ENCODE results near the gene FTO. TPM values are rescaled to one million over a fixed set of nuclear protein-coding genes. Genes with fewer than 3 reads are reported as not detected.

Gene FTO
- total RNA-seq, 1 donor from 2014 or later, result 65.8 TPM

GRCh38 chr16:54193013-54193664 is 489.2 kb downstream of the FTO start:
- ATAC-seq (ENCODE audit: low read depth) (no peak), DNase-seq (no peak)
- no peak for TF ChIP-seq CTCF (IDR thresholded peaks at IDR 0.05)
- no peak overlapping the region for H3K27ac Mint-ChIP-seq
- intact Hi-C loops (cut with micrococcal nuclease), result no loop called here
- no peak overlapping the region for H3K4me3 Mint-ChIP-seq
- CTCF ChIA-PET, result no interaction called here
- H3K27me3 Mint-ChIP-seq, result peaks cover 9% of the 10 kb centered on the region
- peaks cover 2% of the 10 kb centered on the region for H3K4me1 Mint-ChIP-seq
- peaks cover 6% of the 10 kb centered on the region for H3K9me3 Mint-ChIP-seq
- no peaks in the 10 kb centered on the region for H3K36me3 Mint-ChIP-seq (ENCODE audit: low read depth)
- POLR2A ChIA-PET, result no interaction called here

GRCh38 chr16:54193665-54194333 is 489.8 kb downstream of the FTO start:
- Mint-ChIP-seq H3K4me3 (no peak overlapping the region), H3K9me3 (peaks cover 6% of the 10 kb centered on the region), H3K36me3 (ENCODE audit: low read depth) (no peaks in the 10 kb centered on the region), H3K27ac (no peak overlapping the region), H3K27me3 (peaks cover 7% of the 10 kb centered on the region), H3K4me1 (peaks cover 2% of the 10 kb centered on the region)
- DNase-seq (no peak), ATAC-seq (ENCODE audit: low read depth) (no peak)
- TF ChIP-seq CTCF (IDR thresholded peaks at IDR 0.05), result no peak
- POLR2A ChIA-PET, result no interaction called here
- CTCF ChIA-PET, result no interaction called here
- intact Hi-C loops (cut with micrococcal nuclease), result no loop called here

- H3K9me3 Mint-ChIP-seq, result peaks cover 6% of the 10 kb centered on the region
- H3K27ac Mint-ChIP-seq, result no peak overlapping the region
- POLR2A ChIA-PET, result no interaction called here
- no peak overlapping the region for H3K4me3 Mint-ChIP-seq
- TF ChIP-seq CTCF (IDR thresholded peaks at IDR 0.05), result no peak
- intact Hi-C loops (cut with micrococcal nuclease), result no loop called here
- CTCF ChIA-PET, result no interaction called here
- H3K36me3 Mint-ChIP-seq (ENCODE audit: low read depth), result no peaks in the 10 kb centered on the region
- H3K27me3 Mint-ChIP-seq, result peaks cover 7% of the 10 kb centered on the region
- DNase-seq (no peak), ATAC-seq (ENCODE audit: low read depth) (no peak)
- H3K4me1 Mint-ChIP-seq, result peaks cover 2% of the 10 kb centered on the region
These were observed 490.4 kb downstream of the FTO start for GRCh38 chr16:54194334-54194743.

GRCh38 chr16:54197758-54198157 is 493.8 kb downstream of the FTO start:
- ChIA-PET CTCF (no interaction called here), POLR2A (no interaction called here)
- Mint-ChIP-seq H3K27ac (no peak overlapping the region), H3K36me3 (ENCODE audit: low read depth) (no peaks in the 10 kb centered on the region), H3K9me3 (peaks cover 3% of the 10 kb centered on the region), H3K4me3 (no peak overlapping the region), H3K27me3 (peaks cover 4% of the 10 kb centered on the region), H3K4me1 (peaks cover 2% of the 10 kb centered on the region)
- DNase-seq, result no peak
- no peak for TF ChIP-seq CTCF (IDR thresholded peaks at IDR 0.05)
- no peak for ATAC-seq (ENCODE audit: low read depth)
- intact Hi-C loops (cut with micrococcal nuclease), result no loop called here

- H3K36me3 Mint-ChIP-seq (ENCODE audit: low read depth), result no peaks in the 10 kb centered on the region
- no peak for TF ChIP-seq CTCF (IDR thresholded peaks at IDR 0.05)
These were observed 495.7 kb downstream of the FTO start for GRCh38 chr16:54199487-54200160.

More at GRCh38 chr16:54199487-54200160, 495.7 kb downstream of the FTO start:
- H3K4me1 Mint-ChIP-seq, result no peaks in the 10 kb centered on the region
- H3K9me3 Mint-ChIP-seq, result no peaks in the 10 kb centered on the region
- intact Hi-C loops (cut with micrococcal nuclease), result no loop called here
- no peak overlapping the region for H3K4me3 Mint-ChIP-seq
- H3K27ac Mint-ChIP-seq, result no peak overlapping the region
- ATAC-seq (ENCODE audit: low read depth) (no peak), DNase-seq (no peak)
- ChIA-PET CTCF (no interaction called here), POLR2A (no interaction called here)
- no peaks in the 10 kb centered on the region for H3K27me3 Mint-ChIP-seq

Measured in activated B cell treated with CpG ODN at 0.5 μM for 24 hours (primary cell).